Endothelial cell of umbilical vein (primary cell): ENCODE results near the gene OXNAD1. TPM values are rescaled to one million over a fixed set of nuclear protein-coding genes. Genes with fewer than 3 reads are reported as not detected.

ENCODE experiments used
- BruUV-seq: library from RNA; stranded (reverse); fragments of 400-500 nt; replicated peaks from 2 replicates; lab custom pipeline; 2021; lab: Mats Ljungman, UMichigan
- CTCF ChIA-PET: fragments of 300-600, 350-600 bp; sonication (Branson Sonifier 250); formaldehyde crosslinking; loops from one replicate; lab custom pipeline; 2021; ENCODE audit warnings: antibody characterized with exemption, inconsistent platforms; lab: Charles Lee
- POLR2A ChIA-PET: fragments of 300-600, 350-600 bp; sonication (Branson Sonifier 250); formaldehyde crosslinking; loops from one replicate; lab custom pipeline; 2021; ENCODE audit warnings: antibody characterized with exemption, inconsistent platforms; lab: Charles Lee
- DNase-seq: peaks from one replicate; pipeline ENCODE4 v3.0.0-alpha.2; 2011; ENCODE audit warnings: low read depth, low spot score
- FAIRE-seq: peaks from 2 replicates; lab custom pipeline; 2011; peaks lifted over from hg19 to GRCh38; lab: Jason Lieb, UNC
- H2AFZ ChIP-seq: 2 replicates; pipeline ENCODE4 v1.6.0; 2012; ENCODE audit warnings: low read depth, low read length, control low read depth, inconsistent platforms
- H3K27ac ChIP-seq: 2 replicates; pipeline ENCODE4 v1.5.1; 2011; ENCODE audit warnings: low read depth, mild to moderate bottlenecking, control low read depth, low read length, moderate library complexity; ENCODE audit not compliant: insufficient read depth
- H3K27me3 ChIP-seq, 2 experiments: 2 replicates each; pipeline versions ENCODE4 v1.6.0 to v1.6.1; 2011; ENCODE audit warnings: low read length in 2 of 2, mixed read lengths in 1 of 2; ENCODE audit not compliant: control insufficient read depth in 2 of 2, insufficient read depth in 2 of 2
- H3K36me3 ChIP-seq, 2 experiments: 2 replicates in 1 of 2; 3 replicates in 1 of 2; pipeline ENCODE4 v1.5.1; 2011; ENCODE audit warnings: low read length in 2 of 2, mild to moderate bottlenecking in 1 of 2, moderate library complexity in 1 of 2; ENCODE audit not compliant: control insufficient read depth in 2 of 2, insufficient read depth in 2 of 2; ENCODE audit errors: extremely low read depth in 1 of 2
- H3K4me1 ChIP-seq: 3 replicates; pipeline ENCODE4 v1.5.1; 2011; ENCODE audit warnings: mild to moderate bottlenecking, low read length; ENCODE audit not compliant: control insufficient read depth, insufficient read depth; ENCODE audit errors: extremely low read depth
- H3K4me2 ChIP-seq: 2 replicates; pipeline ENCODE4 v1.6.1; 2011; ENCODE audit warnings: low read length, control low read depth, mixed read lengths; ENCODE audit not compliant: insufficient read depth
- H3K4me3 ChIP-seq, 3 experiments: fragments of 200-600 bp in 1 of 3; sonication (generic), shearing (Covaris generic) in 1 of 3; replicated peaks in 1 of 3; 2 replicates each; pipeline ENCODE4 v1.5.1; 2011 to 2016; ENCODE audit warnings: control low read depth in 3 of 3, low read length in 3 of 3, mild to moderate bottlenecking in 2 of 3, inconsistent platforms in 1 of 3, low read depth in 1 of 3, moderate library complexity in 1 of 3; ENCODE audit not compliant: insufficient read depth in 1 of 3
- H3K79me2 ChIP-seq: 2 replicates; pipeline ENCODE4 v1.6.0; 2012; ENCODE audit warnings: low read length, inconsistent platforms; ENCODE audit not compliant: control insufficient read depth, insufficient read depth
- H3K9ac ChIP-seq: replicated peaks from 2 replicates; pipeline ENCODE3; 2011; ENCODE audit warnings: low read length, control low read depth; ENCODE audit not compliant: insufficient read depth; ENCODE audit errors: extremely low read depth
- H3K9me1 ChIP-seq: replicated peaks from 3 replicates; pipeline ENCODE4 v1.6.0; 2011; ENCODE audit warnings: mild to moderate bottlenecking, low read length; ENCODE audit not compliant: control insufficient read depth, insufficient read depth; ENCODE audit errors: extremely low read depth
- H3K9me3 ChIP-seq: replicated peaks from 2 replicates; pipeline ENCODE4 v1.5.1; 2012; ENCODE audit warnings: low read length, inconsistent platforms; ENCODE audit not compliant: control insufficient read depth, insufficient read depth
- H4K20me1 ChIP-seq: replicated peaks from 2 replicates; pipeline ENCODE3; 2011; ENCODE audit warnings: mild to moderate bottlenecking, low read length; ENCODE audit not compliant: control insufficient read depth, insufficient read depth; ENCODE audit errors: extremely low read depth
- CTCF ChIP-seq, 2 donors: IDR thresholded peaks; 1 replicate in 1 of 2; 2 replicates in 1 of 2; pipeline ENCODE4 v1.5.1; 2011; ENCODE audit warnings: low read length in 2 of 2, mild to moderate bottlenecking in 2 of 2, moderate library complexity in 2 of 2, control low read depth in 1 of 2, inconsistent platforms in 1 of 2, low read depth in 1 of 2; ENCODE audit not compliant: insufficient read depth in 1 of 2; ENCODE audit errors: extremely low read depth in 1 of 2
- EZH2 ChIP-seq: IDR thresholded peaks from 2 replicates; pipeline ENCODE4 v1.6.1; 2012; ENCODE audit warnings: borderline replicate concordance, low read depth, mild to moderate bottlenecking, moderate library complexity, low read length, inconsistent platforms; ENCODE audit not compliant: severe bottlenecking
- FOS ChIP-seq: IDR thresholded peaks from 2 replicates; pipeline ENCODE4 v1.6.1; 2011; ENCODE audit warnings: mild to moderate bottlenecking, low read length, moderate library complexity, borderline replicate concordance; ENCODE audit not compliant: insufficient read depth
- GATA2 ChIP-seq: IDR thresholded peaks from 2 replicates; pipeline ENCODE4 v1.7.0; 2011; ENCODE audit warnings: low read depth, mild to moderate bottlenecking, moderate library complexity, mixed read lengths, low read length; ENCODE audit not compliant: insufficient read length, insufficient read depth
- JUN ChIP-seq: IDR thresholded peaks from 2 replicates; pipeline ENCODE4 v1.6.1; 2011; ENCODE audit warnings: borderline replicate concordance, low read depth; ENCODE audit not compliant: insufficient read length, insufficient read depth
- MAX ChIP-seq: IDR thresholded peaks from 2 replicates; pipeline ENCODE4 v1.6.1; 2011; ENCODE audit not compliant: insufficient read depth, insufficient read length
- MYC ChIP-seq: IDR thresholded peaks from one replicate; pipeline ENCODE4 v1.6.1; 2011; ENCODE audit warnings: mild to moderate bottlenecking, low read depth, low read length
- POLR2A ChIP-seq: IDR thresholded peaks from 2 replicates; pipeline ENCODE4 v1.6.1; 2012; ENCODE audit warnings: low read depth, mild to moderate bottlenecking, control low read depth, low read length
- POLR2AphosphoS5 ChIP-seq: IDR thresholded peaks from 2 replicates; pipeline ENCODE4 v1.6.1; 2012; ENCODE audit warnings: low read depth, mild to moderate bottlenecking, control low read depth, low read length, moderate library complexity; ENCODE audit not compliant: insufficient read depth
- dilution Hi-C: fragments of 300-500 bp; cut with MboI; formaldehyde crosslinking; loops from one replicate; pipeline ENCODE4 v1.15.0; 2019; ENCODE audit warnings: low sequenced_read_pairs; ENCODE audit not compliant: extremely low pct_ligation_motif_present
- intact Hi-C: fragments of 100-400 bp; cut with micrococcal nuclease; formaldehyde crosslinking; loops from one replicate; pipeline ENCODE4 v1.10.0; 2022
- polyA plus RNA-seq, 4 experiments: library from polyadenylated mRNA; depleted of rRNA in 3 of 4; stranded (reverse) in 3 of 4; unstranded in 1 of 4; fragments of >200 nt; gene quantifications; 2 replicates each; pipeline versions ENCODE4 v1.2.1 to v1.2.3, GENCODE V29; 2011 to 2012; ENCODE audit warnings: missing spikeins in 1 of 4
- total RNA-seq: library from RNA; stranded (reverse); gene quantifications from 2 replicates; pipeline ENCODE4 v1.2.3, GENCODE V29; 2021

Gene OXNAD1
- total and polyA plus RNA-seq, 2 donors (not counting 3 experiments of a cell fraction or from before 2014, with no cell fraction given), result 5.5 to 9.7 TPM

GRCh38 chr3:16280671-16281070 lies 15.7 kb downstream of the OXNAD1 start:
- Histone ChIP-seq H3K4me2 (peak overlapping the region; percentile 66), H3K4me1 (peaks cover 24% of the 10 kb centered on the region), H3K36me3 (no peaks in the 10 kb centered on the region), H3K27ac (no peak overlapping the region), H3K9me3 (no peaks in the 10 kb centered on the region), H3K79me2 (no peaks in the 10 kb centered on the region), H3K9ac (no peak overlapping the region), H3K4me3 (no peak overlapping the region), H2AFZ (no peak overlapping the region), H3K27me3 (no peaks in the 10 kb centered on the region), H3K9me1 (no peaks in the 10 kb centered on the region), H4K20me1 (no peaks in the 10 kb centered on the region)
- FAIRE-seq (peak; percentile 88), DNase-seq (peak; percentile 77)
- dilution Hi-C loops (no loop called here), intact Hi-C loops (no loop called here)
- POLR2A ChIA-PET, result no interaction called here
- CTCF ChIA-PET, result interaction anchor here (0.7 to 2.7 kb wide), 5 partner anchors 10 to 236 kb away, joined by 3 to 26 read pairs (median 3); no protein-coding TSS in a partner anchor
- TF ChIP-seq POLR2A (no peak), MAX (no peak), JUN (no peak), CTCF (IDR thresholded peaks at IDR 0.05; ENCODE audit: extremely low read depth in 1 of 2, insufficient read depth in 1 of 2, low read depth in 1 of 2, low read length in 2 of 2) (no peak), POLR2AphosphoS5 (no peak), MYC (no peak), EZH2 (no peak), GATA2 (no peak), FOS (no peak)
- no TSS peak for BruUV-seq
